ENCODE results near the gene COL5A1.

GRCh38 chr9:134744385-134745295 lies 103.0 kb downstream of the COL5A1 start:
- TF ChIP-seq CTCF (optimal IDR thresholded peaks at IDR 0.05 in 1 of 3, IDR thresholded peaks at IDR 0.05 in 1 of 3, conservative IDR thresholded peaks at IDR 0.05 in 1 of 3; ENCODE audit: extremely low read depth in 1 of 3, insufficient read depth in 2 of 3, low read length in 3 of 3) (no peak), EZH2 (IDR thresholded peaks at IDR 0.05; ENCODE audit: low read length) (no peak)
